Transverse colon (tissue), 4 donors: ENCODE measurements around the gene DHRS12. TPM values are rescaled to one million over a fixed set of nuclear protein-coding genes. Genes with fewer than 3 reads are reported as not detected.

Source experiments
- DNase-seq: peaks from one replicate; pipeline ENCODE4 v3.0.0-alpha.2; 2019
- H3K27ac ChIP-seq, 4 donors: fragments of 200-600 bp; sonication (generic); 2 replicates each; pipeline ENCODE4 v1.5.1; 2016 to 2018; ENCODE audit warnings: inconsistent platforms in 4 of 4
- H3K27me3 ChIP-seq: fragments of 200-600 bp; sonication (generic); 2 replicates; pipeline ENCODE4 v1.5.1; 2017; ENCODE audit warnings: inconsistent platforms
- H3K36me3 ChIP-seq, 4 donors: fragments of 200-600 bp; sonication (generic); 2 replicates each; pipeline ENCODE4 v1.5.1; 2017 to 2019; ENCODE audit warnings: inconsistent platforms in 4 of 4
- H3K4me1 ChIP-seq, 4 donors: fragments of 200-600 bp; sonication (generic); 2 replicates each; pipeline ENCODE4 v1.5.1; 2017 to 2020; ENCODE audit warnings: inconsistent platforms in 4 of 4
- H3K4me3 ChIP-seq, 4 donors: fragments of 200-600 bp; sonication (generic); 1 replicate in 1 of 4; 2 replicates in 3 of 4; pipeline versions ENCODE4 v1.5.1 to v1.6.1; 2017 to 2019; ENCODE audit warnings: inconsistent platforms in 4 of 4
- H3K9me3 ChIP-seq, 2 donors: fragments of 200-600 bp; sonication (generic); 2 replicates each; pipeline ENCODE4 v1.5.1; 2017 to 2019; ENCODE audit warnings: inconsistent platforms in 2 of 2
- CTCF ChIP-seq, 5 experiments: fragments of 200-600 bp in 3 of 5; fragments of 450-650 bp in 2 of 5; sonication (generic) in 3 of 5; IDR thresholded peaks; 1 replicate in 2 of 5; 2 replicates in 3 of 5; pipeline ENCODE4 v1.5.1; 2016 to 2017; ENCODE audit warnings: antibody characterized with exemption in 5 of 5, inconsistent platforms in 3 of 5, mild to moderate bottlenecking in 2 of 5, moderate library complexity in 1 of 5
- EP300 ChIP-seq: sonication (generic); formaldehyde crosslinking; IDR thresholded peaks from one replicate; pipeline ENCODE4 v1.6.1; 2017; ENCODE audit warnings: antibody characterized with exemption, low read depth
- POLR2A ChIP-seq: fragments of 450-650 bp; IDR thresholded peaks from one replicate; pipeline ENCODE4 v1.6.1; 2016; ENCODE audit warnings: antibody characterized with exemption, mild to moderate bottlenecking, moderate library complexity
- POLR2AphosphoS5 ChIP-seq, 3 donors: sonication (generic); formaldehyde crosslinking; IDR thresholded peaks; one replicate each; pipeline ENCODE4 v1.6.1; 2016; ENCODE audit warnings: antibody characterized with exemption in 3 of 3
- WGBS, 2 donors: methylation state at CpG; one replicate each; pipeline ENCODE4 v1.1.5; 2018; ENCODE audit warnings: low coverage in 1 of 2; 5-methylcytosine and 5-hydroxymethylcytosine counted together
- in situ Hi-C, 4 donors: fragments of 200-750 bp; cut with MboI; loops; one replicate each; pipeline versions ENCODE4 v1.15.0 to v1.15.1; 2017; ENCODE audit warnings: low sequenced_read_pairs in 3 of 4, low pct_ligation_motif_present in 1 of 4, low pct_unique_long_range_greater_than_20kb in 1 of 4
- intact Hi-C: fragments of 100-400 bp; cut with DNase I; formaldehyde crosslinking; loops from one replicate; pipeline ENCODE4 v1.15.1; 2023; ENCODE audit warnings: low total_unique reads
- total RNA-seq, 4 donors: library from RNA; depleted of rRNA; stranded (reverse); fragments of >200 nt; gene quantifications; one replicate each; pipeline ENCODE4 v1.1.0, GENCODE V29; 2016

DHRS12 gene
- total RNA-seq, 4 donors from 2014 or later = 5.2 to 17.8 (median 13.5) TPM

DNA sequence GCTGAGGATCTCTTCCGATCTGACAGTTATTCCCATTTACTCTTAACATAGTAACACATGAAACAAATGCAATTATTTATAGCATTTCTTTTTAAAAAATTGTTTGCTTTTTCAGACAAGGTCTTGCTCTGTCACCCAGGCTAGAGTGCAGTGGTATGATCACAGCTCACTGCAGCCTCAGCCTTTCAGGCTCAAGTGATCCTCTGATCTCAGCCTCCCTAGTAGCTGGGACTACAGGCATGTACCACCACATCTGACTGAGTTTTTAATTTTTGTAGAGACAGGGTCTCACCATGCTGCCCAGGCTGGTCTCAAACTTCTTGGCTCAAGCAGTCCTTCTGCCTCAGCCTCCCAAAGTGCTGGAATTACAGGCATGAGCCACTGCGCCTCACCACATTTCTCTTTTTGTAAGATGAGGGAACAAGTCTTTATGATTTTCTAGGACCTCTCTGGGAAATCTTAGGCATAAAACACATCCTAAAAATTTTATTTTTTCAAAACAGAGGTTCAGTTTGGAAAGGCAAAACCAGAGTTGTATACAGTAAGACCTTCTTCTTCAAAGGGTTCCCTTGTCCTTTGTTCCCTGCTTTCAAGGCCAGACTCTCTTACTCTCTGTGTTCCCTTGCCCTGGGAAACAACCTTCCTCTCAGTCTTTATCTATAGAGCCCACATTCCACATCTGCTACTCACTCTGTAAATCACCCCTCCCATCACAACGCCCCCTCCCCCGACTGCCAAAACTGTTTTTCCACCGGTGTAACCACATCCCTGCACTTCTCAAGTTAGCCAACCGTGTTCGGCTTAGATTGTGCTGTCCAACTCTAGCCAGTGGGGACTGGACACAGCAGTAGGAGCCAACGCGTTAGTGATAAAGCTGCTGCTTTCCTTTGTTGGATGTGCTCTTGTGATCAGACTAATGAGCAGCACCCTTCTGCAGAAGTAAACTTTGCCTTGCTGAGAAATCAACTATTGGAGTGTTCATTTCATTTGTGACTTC is 56.2 kb downstream of the DHRS12 start:
- no peak for TF ChIP-seq CTCF (IDR thresholded peaks at IDR 0.05)
- TF ChIP-seq EP300 = no peak
- TF ChIP-seq POLR2AphosphoS5 (IDR thresholded peaks at IDR 0.05) = no peak
- no peak for DNase-seq
- WGBS, 2 donors = 98 to 100% methylated on average over 2 to 9 of the region's 9 CpGs
- no peaks in the 10 kb centered on the region for H3K4me1 ChIP-seq
- no peak overlapping the region for H3K4me3 ChIP-seq
- in situ Hi-C loops (no loop called here), intact Hi-C loops (no loop called here)
- no peak overlapping the region for H3K27ac ChIP-seq
- no peaks in the 10 kb centered on the region for H3K27me3 ChIP-seq
- H3K9me3 ChIP-seq = peaks cover 0 to 13% of the 10 kb centered on the region in 2 donors
- H3K36me3 ChIP-seq = peaks cover 0 to 4% (median 0%) of the 10 kb centered on the region in 4 donors

DNA sequence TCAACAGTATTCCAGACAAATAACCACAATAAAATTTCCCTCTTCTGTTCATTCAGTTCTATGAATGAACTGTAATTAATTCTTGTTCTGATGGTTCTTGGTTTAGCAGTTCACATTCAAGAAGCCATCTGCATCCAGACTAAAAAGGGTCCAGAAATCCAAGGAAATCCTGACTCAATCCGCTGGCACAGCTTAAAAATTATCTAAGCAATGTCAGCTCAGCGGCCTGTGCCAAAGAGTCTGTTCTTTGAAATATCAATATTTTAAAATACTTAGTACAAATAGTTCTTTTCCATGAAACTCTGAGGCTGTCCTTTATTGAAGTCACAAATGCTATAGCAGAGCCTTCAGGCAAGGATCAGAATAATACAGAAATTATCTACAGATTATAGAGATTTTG is 57.2 kb downstream of the DHRS12 start:
- H3K27ac ChIP-seq = no peak overlapping the region
- TF ChIP-seq EP300 (no peak), POLR2A (no peak), POLR2AphosphoS5 (IDR thresholded peaks at IDR 0.05) (no peak), CTCF (IDR thresholded peaks at IDR 0.05) (no peak)
- in situ Hi-C loops = no loop called here
- peaks cover 0 to 4% (median 0%) of the 10 kb centered on the region in 4 donors for H3K36me3 ChIP-seq
- H3K4me3 ChIP-seq = no peak overlapping the region
- H3K27me3 ChIP-seq = no peaks in the 10 kb centered on the region
- no peaks in the 10 kb centered on the region for H3K4me1 ChIP-seq
- 79 to 80% methylated on average over 1 to 2 of the region's 2 CpGs for WGBS, 2 donors
- DNase-seq = no peak
- peaks cover 0 to 13% of the 10 kb centered on the region in 2 donors for H3K9me3 ChIP-seq
- intact Hi-C loops = no loop called here

DNA sequence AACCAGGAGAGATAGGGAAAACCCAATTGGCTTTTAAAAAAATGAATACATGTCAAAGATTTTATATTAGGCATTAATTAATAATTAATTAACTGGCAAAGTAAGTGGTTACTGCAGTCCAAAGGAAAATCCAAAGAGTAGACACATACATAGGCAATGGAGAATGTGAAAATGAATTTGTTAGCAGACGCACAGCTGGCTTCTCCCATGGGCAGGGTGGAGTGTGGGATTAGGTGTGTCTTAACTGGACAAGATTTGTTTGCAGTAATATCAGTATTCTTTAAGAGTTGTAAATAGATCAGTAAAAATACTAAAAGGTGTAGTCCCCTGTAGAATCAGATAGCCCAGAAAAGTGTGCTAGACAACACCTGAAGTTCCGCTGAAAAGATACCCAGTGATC is 58.7 kb downstream of the DHRS12 start:
- Histone ChIP-seq H3K36me3 (peaks cover 0 to 4% (median 0%) of the 10 kb centered on the region in 4 donors), H3K4me3 (no peak overlapping the region), H3K27ac (no peak overlapping the region), H3K4me1 (no peaks in the 10 kb centered on the region), H3K9me3 (peaks cover 0 to 13% of the 10 kb centered on the region in 2 donors), H3K27me3 (no peaks in the 10 kb centered on the region)
- in situ Hi-C loops (no loop called here), intact Hi-C loops (no loop called here)
- DNase-seq = no peak
- no peak for TF ChIP-seq POLR2AphosphoS5 (IDR thresholded peaks at IDR 0.05)
- no peak for TF ChIP-seq CTCF (IDR thresholded peaks at IDR 0.05)
- no peak for TF ChIP-seq POLR2A
- no peak for TF ChIP-seq EP300
- WGBS, 2 donors = 93 to 96% methylated on average over 2 of the region's 2 CpGs

DNA sequence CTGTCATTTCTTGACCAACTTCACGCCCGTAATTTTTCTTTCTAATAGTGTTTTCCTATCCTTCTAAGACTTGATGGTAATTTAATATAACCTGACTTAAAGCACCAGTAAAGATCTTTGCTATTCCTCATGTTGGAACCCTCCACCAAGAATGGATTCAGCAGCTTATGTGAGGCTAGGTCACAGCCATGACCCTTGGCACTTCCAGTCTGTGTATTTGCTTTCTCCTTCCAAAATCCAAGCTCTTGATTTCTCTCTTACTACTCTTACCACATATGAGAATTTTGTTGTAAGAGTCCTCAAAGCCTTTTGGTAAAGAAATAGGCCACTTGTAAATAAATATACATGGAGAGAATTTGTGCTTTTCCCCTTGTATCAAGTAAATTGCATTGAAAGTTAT is 61.4 kb downstream of the DHRS12 start:
- no peak overlapping the region for H3K4me3 ChIP-seq
- intact Hi-C loops (no loop called here), in situ Hi-C loops (no loop called here)
- peaks cover 0 to 11% (median 3%) of the 10 kb centered on the region in 4 donors for H3K4me1 ChIP-seq
- H3K27me3 ChIP-seq = no peaks in the 10 kb centered on the region
- no peaks in the 10 kb centered on the region for H3K36me3 ChIP-seq
- WGBS, 2 donors = 89 to 95% methylated on average over 2 of the region's 2 CpGs
- no peak for TF ChIP-seq POLR2A
- no peak for TF ChIP-seq EP300
- no peak for TF ChIP-seq POLR2AphosphoS5 (IDR thresholded peaks at IDR 0.05)
- no peak for TF ChIP-seq CTCF (IDR thresholded peaks at IDR 0.05)
- H3K9me3 ChIP-seq = peaks cover 0 to 1% of the 10 kb centered on the region in 2 donors
- no peak overlapping the region for H3K27ac ChIP-seq
- no peak for DNase-seq
